HG03060 (cell line): ENCODE measurements around the gene CRADD.
"Not testable (repeated sequence)": the region's sequence is repeated elsewhere in the genome, so short reads cannot be mapped to it uniquely, and the experiment has no call there.

ENCODE experiments used
- ATAC-seq: cut with Tn5 transposase; IDR thresholded peaks from one replicate; pipeline ENCODE4 v1.9.1; 2021; ENCODE audit warnings: low read depth, moderate number of reproducible peaks; ENCODE audit not compliant: unreplicated experiment

CRADD gene

DNA sequence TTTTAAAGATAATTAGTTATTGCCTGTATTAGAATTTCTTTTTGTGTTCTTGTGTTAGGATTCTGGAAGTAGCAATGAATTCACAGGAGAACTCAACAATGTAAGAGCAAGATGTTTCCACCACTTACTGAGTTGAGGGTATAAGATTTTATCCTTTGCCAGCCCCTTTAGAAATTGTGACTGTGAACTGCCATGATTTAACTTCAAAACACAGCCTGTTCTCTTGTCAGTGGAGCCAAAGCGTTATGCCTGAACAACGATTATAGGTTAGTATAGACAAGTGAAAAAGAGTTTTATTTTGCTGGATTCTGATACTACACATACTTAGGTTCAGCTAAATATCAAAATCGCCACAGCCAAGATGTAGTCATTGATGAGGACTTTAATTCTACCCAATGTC is 101.6 kb downstream of the CRADD start:
- no peak for ATAC-seq

DNA sequence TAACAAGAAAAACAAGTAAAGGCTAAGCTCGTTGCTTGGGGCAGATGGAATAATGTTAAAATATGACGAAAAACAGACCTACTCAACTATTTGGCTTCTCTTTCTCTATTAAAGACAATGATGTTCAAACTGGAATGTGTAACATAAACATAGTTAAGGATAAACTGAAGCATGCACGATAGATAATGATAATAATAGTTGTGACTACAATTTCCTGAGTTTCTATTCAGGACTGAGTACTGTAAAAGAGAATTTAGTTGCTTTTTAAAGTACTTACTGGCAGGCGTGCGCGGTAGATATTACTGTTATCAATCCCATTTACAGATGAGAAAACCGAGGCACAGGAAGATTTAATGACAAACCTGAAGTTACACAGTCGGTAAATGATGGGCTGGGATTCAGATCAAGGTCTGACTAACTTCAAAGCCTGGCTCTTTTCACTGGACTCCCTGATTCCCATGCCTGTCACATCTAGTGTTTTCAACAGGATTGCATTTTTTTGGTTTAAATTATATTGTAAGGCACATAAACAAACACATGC is 103.0 kb downstream of the CRADD start:
- no peak for ATAC-seq

DNA sequence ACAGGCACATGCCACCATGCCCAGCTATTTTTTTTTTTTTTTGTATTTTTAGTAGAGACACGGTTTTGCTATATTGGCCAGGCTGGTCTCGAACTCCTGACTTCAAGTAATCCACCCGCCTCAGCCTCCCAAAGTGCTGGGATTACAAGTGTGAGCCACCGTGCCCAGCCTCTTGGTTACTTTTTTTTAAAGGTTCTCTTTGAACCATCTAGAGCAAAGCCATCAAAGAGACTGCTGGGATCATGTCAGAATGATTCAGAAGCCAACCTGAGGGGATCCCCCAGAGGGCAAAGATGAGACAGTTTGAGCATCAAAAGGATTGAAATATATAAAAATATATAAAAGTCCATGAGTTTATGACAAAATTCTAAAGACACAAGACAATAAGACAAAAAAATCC is 103.7 kb downstream of the CRADD start:
- ATAC-seq = not testable (repeated sequence)

DNA sequence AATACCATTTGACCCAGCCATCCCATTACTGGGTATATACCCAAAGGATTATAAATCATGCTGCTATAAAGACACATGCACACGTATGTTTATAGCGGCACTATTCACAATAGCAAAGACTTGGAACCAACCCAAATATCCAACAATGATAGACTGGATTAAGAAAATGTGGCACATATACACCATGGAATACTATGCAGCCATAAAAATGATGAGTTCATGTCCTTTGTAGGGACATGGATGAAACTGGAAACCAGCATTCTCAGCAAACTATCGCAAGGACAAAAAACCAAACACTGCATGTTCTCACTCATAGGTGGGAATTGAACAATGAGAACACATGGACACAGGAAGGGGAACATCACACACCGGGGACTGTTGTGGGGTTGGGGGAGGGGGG is 104.8 kb downstream of the CRADD start:
- not testable (repeated sequence) for ATAC-seq

DNA sequence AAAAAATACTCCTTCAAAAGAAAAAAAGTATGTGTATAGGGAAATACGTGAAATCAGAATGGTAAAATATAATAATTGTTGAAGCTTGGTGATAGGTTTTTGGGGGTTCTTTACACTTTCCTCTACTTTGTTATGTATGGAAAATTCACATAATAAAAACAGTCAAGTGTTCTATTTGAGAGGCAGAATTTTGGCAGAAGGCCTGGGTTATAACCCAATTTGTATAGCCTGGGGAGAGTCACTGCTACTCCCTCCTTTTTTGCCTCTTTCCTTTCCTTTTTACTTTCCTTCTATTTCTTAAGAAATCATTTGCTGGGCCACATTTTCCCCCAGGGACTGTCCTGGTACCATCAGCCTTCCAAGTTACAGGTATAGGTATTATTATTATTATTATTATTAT is 105.7 kb downstream of the CRADD start:
- ATAC-seq = no peak

DNA sequence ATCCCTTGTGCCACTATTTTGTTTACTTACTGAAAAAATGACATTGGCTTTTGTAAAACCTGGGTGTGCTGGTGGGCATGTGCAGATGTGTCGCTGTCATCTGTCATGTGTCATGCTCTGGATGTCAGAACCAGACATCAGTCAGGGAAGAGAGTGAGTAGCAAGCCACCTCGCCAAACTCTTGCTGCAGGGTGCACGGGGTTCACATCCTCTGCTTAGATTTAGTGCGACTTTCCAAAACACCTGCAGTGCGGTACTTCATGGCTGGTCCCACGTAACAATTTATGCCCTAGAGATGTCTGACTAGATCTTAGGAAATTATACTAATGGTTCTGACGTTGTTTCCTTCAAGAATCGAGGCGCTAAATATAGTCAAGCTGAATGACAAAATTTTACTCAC is 106.7 kb downstream of the CRADD start:
- ATAC-seq = no peak

DNA sequence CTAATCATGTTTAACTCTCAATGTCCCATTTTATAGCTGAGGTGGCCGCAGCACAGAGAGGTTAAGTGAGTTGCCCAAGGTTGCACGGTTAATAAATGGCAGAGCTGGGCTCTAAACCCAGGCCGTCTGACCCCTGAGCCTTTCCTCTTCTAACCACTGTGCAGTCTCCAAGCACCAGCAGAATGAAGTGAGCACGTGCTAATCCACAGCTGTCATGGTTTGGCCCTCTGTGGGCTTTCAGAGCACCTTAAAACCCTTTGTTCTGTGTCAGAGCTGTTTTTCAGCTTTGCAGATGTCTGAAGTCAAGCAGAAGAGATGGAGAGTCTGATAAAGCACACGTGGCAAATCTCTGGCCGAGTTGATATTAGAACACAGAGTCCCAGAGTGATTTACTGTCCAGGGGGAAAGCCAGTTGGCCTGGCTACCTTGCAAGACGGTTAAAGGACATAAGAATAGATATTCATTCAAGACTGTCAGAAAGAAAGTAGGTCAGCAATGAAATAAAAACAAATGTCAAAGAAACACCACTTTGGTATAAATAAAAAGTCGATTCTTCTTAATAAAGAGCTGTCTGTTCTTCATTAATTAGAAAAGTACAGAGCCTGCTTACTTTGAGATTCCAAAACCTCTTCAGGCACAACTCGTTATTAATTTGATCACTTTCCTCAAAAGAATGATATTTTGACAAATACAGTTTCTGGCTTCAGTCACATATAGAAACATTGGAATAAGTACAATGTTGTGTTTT is 107.3 kb downstream of the CRADD start:
- no peak for ATAC-seq

DNA sequence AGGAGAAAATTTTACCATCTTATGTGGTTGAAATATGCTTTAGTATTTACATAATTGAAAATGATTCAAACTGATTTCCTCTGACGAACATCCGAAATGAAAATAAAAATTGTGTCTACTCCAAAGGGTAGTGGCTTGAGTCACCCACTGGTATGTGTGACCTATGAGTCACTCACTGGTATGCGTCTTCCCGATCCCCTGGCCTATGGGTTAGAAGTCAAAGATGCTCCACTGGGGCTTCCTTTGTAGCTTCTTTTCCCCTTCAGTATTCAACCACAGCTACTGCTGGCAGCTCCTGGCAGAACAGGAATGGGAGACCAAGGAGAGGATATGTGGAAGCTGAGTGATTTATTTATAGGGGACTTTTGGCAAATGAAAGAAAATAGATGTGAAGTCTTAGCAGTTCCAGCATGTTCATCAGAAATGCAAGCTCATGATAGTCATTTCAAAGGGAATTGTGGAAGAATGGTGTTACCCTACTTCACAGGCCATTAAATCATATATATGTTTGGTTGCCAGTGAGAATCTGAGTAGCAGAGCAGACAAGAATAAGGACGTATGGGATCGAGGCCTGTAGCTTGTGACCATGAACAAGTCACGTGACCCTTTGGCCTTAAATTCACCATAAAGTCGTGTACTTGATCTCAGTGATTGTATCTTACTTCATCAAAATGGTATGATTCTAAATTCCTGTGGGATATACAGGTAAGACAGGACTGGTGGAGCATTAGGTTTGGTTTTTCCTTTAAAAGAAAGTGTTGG is 108.3 kb downstream of the CRADD start:
- no peak for ATAC-seq

DNA sequence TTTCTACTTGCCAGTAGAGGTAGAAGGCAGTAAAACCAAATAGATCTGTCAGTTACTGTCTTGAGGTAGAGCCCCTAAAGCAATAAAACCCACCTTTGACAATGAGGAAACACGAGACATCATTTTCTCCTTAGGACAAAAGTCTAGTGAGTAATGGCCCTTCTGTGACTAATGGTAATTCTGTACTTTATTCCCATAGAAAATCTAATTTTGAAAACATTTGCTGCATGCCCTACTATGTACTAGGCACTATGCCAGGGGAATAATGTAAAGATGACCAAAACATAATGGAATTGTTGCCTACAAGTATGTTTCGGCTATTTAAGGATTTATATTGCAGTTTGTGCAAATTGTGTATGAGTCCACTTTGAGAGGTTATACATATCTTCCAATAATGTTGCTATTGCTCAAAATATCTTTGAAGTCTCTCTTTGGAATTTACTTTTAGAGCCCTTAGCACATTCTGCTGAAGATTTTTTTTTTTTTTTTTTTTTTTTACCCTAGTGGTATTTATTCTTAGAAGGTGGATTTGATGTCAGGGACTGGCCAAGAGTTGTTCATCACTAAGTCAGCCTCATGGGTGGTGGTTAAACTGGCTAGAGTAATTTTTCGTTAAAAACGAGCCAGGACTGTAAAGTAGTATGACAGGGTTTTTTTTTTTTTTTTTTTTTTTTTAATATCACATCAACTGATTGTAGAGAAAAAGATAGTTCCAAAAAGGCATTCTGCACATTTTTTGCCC is 109.7 kb downstream of the CRADD start:
- no peak for ATAC-seq

DNA sequence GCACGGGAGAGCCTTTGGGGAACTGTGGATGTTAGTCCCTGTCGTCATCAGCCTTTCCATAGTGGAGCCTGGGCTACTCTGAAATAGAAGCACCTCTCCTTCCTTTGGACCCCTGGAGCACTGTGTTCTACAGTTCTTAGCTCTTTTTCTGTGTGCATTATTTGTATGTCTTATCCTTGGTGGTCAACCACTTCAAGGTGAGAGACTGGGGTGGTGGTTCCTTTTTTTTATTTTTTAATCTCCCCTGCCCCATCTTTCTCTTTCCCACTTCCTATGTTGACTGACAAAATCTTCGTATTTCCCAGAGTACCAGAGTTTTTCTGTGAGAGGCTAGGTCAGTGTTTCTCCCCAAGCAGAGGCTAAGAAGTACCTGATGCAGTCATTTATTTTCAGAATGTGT is 111.7 kb downstream of the CRADD start:
- no peak for ATAC-seq

DNA sequence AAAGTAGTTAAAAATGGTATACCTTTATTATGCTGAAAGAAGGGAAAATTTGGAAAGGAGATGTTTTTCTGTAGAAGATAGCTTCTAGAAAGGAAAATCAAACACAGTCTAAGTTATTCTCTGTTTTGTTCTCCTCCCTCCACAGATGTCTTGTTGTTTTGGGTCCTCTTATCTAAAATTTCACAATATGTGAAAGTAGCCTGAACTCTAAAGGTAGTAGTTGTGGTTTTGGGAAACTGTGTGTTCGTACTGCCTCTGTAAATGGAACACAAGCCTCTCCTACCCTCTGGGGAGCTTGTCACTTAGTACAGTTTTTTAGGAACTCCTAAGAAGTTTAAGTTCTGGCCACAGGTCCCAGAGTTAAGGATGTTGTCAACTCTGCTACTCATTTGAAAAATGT is 112.6 kb downstream of the CRADD start:
- ATAC-seq = no peak

DNA sequence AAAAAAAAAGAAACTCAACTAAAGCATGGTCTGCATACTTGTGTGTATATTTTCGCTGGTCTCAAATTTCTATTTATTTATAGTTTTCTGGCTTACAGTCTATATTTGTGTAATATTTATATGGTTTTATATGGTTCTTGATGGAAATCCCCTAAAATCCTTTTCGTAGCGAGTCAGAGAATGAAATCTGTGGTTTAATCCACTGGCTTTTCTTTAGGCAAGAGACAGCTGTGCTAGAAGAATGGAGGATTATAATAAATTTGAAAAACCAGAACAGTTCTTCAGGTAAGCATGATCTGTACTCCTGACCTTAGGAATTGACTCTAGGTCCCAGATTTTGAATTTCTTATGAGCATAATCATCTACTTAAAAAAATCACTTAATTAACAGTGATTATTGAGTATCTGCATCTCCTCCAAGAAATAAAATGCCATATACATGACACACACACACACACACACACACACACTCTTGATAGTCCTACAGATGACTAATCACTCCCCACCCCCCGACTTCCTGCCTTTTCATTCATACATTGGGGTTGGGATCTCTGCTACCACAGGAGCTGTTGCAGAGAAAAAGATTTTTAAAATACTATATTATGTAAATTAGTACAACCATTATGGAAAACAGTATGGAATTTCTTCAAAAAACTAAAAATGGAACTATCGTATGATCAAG is 113.4 kb downstream of the CRADD start:
- no peak for ATAC-seq

DNA sequence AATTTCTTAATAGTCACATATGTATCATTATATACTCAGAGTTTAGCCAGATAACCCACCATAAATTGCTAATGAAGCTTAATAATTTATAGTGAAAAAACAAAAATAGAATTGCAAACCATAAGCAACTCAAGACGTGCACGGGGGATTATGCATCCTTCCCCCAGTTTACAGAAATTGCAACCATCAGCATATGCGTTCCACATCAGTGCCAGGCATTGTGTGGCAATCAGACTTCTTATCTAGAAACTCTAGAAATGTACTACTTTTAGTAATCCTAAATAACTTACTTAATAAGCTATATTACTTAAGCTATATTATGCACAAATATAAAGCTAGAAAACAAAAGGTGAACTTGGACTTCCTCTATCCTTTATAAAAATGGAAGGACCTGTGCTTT is 115.8 kb downstream of the CRADD start:
- no peak for ATAC-seq

DNA sequence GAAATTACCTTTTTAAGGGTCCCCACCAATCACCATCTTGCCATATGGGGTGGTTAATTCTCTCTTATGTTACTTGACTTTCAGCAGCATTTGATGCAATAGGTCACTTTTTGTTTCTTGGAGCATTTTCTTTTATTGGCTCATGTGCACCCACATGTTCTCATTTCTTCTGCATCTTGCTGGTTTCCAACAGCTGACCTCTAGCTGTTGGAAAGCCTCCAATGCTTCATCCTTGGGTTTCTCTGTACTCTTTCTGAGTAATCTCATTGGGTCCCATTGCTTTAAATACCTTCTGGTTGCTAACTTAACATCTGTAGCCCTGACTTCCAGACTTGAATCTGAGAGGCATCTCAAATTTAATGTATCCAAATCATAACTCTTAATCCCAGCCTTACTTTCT is 116.8 kb downstream of the CRADD start:
- ATAC-seq = no peak

DNA sequence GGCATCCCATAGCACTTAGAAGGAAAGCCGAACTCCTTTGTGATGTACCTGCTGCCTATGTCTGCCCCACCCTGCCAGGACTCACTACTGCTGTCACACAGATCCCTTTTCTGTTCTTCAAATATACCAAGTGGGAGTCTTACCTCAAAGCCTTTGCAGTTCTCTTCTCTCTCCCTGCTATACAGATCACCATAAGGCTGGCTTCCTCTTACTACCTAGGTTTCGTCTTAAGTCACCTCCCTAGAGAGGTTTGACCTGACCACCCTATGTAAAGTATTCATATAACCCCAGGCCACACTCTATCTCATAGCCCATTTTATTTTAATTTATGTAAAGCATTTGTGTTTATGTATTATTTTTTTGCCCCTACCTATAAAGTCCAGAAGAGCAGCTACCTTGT is 117.6 kb downstream of the CRADD start:
- ATAC-seq = no peak

DNA sequence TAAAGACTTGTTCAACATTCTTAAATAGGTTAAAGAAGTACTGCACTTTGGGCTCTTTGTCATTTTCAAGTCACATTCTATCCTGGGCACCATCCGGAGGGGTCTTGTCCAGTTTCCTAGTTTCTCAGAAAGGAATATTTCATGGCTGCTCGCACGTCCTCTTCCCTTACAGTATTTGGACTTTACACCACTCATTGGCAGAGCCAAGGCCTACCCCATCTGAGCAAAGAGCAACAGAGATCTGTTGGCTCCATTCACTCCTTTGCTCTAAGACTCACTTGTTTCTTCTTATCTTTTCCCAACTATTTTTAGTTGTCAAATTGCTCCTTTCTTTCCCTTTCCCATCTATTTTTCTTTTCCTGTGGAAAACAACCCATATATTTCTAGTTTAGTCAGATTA is 118.2 kb downstream of the CRADD start:
- ATAC-seq = no peak

DNA sequence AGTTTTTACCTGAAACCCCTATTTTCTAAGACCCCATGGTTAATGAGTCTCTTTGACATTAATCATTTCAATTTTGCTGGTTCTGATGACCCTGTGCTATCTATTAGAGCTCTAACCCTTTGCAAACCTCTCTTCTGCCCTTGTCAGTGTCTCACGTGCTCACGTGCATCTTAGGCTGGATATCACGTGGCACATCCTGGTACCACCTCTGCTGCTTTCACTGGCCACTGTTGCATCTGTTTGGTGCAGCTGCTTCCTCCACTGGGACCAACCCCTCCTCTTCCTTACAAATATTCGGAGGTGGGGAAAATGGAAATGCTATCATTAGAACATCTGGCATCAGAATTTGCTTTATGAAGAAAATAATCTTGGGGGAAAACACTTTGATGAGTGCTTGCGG is 119.6 kb downstream of the CRADD start:
- no peak for ATAC-seq

DNA sequence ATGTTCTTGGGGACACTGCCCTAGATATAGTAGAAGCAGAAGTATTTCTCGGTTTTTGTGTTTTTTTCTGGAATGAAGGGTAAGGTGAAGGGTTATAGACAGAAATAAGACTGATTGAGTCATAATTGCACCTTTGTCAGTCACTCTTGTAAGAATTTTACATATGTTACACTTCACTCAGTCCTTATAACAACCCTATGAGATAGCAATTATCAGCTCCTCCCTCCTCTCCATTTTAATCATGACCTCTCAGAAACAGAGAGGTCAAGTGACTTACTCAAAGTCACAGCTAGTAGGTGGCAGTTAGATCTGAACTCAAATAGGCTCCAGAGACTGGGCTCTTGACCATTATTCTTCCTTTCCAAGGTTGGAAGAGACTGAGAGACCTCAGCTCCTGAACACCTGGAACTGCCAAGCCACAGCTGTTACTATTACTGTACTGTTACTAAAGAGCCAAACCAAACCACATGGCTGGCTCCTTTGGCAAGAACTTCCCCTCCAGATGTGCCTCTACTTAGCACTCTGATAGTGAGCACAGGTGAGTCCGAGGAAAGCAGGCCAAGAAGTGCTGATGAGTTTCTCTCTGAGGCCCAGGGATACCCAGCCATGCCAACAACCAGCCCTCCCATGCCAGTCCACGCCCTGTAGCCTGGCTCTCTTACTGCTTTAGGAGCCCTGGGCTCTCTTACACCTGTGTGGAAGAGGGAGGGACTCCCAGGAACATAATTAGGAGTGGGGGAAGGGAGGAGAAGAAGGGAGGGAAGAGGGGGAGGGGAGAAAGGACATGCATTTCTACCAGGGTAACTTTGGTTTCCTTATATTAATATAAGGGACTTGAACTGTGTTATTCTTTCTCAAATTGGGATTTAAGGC is 121.3 kb downstream of the CRADD start:
- no peak for ATAC-seq

DNA sequence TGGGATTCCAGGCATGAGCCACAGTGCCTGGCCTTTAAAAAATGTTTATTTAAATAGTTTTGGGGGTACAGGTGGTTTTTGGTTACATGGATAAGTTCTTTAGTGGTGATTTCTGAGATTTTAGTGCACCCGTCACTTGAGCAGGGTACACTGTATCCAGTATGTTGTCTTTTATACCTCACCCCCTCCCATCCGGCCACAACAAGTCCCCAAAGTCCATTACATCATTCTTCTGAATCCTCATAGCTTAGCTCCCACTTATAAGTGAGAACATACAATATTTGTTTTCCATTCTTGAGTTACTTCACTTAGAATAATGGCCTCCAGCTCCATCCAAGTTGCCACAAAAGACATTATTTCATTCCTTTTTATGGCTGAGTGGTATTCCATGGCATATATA is 124.5 kb downstream of the CRADD start:
- not testable (repeated sequence) for ATAC-seq

DNA sequence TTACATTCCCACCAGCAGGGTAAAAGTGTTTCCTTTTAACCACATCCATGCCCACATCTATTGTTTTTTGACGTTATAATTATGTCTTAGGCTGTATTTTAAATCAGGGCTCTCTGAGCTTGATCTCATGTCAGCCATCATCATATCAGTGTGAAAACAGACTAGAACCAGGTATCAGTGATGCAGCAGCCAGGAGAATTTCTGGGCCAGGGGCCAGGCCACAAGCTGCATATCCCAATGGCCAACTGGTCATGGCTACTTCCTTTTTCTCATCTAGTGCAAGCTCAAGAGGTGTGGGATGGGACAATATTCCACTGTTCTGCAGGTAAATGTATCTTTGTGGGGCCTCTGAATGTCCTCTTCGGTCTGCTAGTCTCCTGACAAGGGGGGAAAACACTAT is 125.1 kb downstream of the CRADD start:
- no peak for ATAC-seq
